RWPE2 (cell line): ENCODE measurements around the gene RNF121.

ENCODE experiments used
- ATAC-seq: fragments of 200-7000 bp; cut with Tn5 transposase; 3 replicates; pipeline ENCODE4 v1.9.1; 2021; ENCODE audit warnings: low read depth
- DNase-seq: peaks from one replicate; pipeline ENCODE4 v3.0.0-alpha.2; 2020; ENCODE audit warnings: low spot score
- H3K27ac ChIP-seq: fragments of 450-650 bp; 2 replicates; pipeline ENCODE4 v1.5.1; 2017; ENCODE audit warnings: mild to moderate bottlenecking; ENCODE audit not compliant: poor library complexity, severe bottlenecking
- H3K27me3 ChIP-seq: fragments of 250-450 bp; sonication (Bioruptor Pico); 2 replicates; pipeline ENCODE4 v1.5.1; 2021; ENCODE audit warnings: mild to moderate bottlenecking, moderate library complexity; ENCODE audit not compliant: insufficient read depth, poor library complexity, severe bottlenecking
- H3K36me3 ChIP-seq: fragments of 250-450 bp; sonication (Bioruptor Pico); 2 replicates; pipeline ENCODE4 v1.5.1; 2020; ENCODE audit warnings: low read depth, mild to moderate bottlenecking, moderate library complexity
- H3K4me1 ChIP-seq: fragments of 250-450 bp; sonication (Bioruptor Pico); 2 replicates; pipeline ENCODE4 v1.5.1; 2021; ENCODE audit warnings: mild to moderate bottlenecking, moderate library complexity; ENCODE audit not compliant: insufficient read depth, poor library complexity, severe bottlenecking
- H3K4me3 ChIP-seq: fragments of 250-450 bp; sonication (Bioruptor Pico); 2 replicates; pipeline ENCODE4 v1.5.1; 2021; ENCODE audit warnings: mild to moderate bottlenecking, moderate library complexity; ENCODE audit not compliant: severe bottlenecking
- H3K9me3 ChIP-seq: fragments of 250-450 bp; sonication (Bioruptor Pico); 2 replicates; pipeline ENCODE4 v1.5.1; 2021; ENCODE audit warnings: mild to moderate bottlenecking, moderate library complexity; ENCODE audit not compliant: severe bottlenecking
- TF ChIP-seq, protein P1 (sequence below): fragments of 450-650 bp; IDR thresholded peaks from one replicate; pipeline ENCODE4 v1.5.1; 2017; ENCODE audit warnings: mild to moderate bottlenecking, moderate library complexity; ENCODE audit not compliant: poor library complexity, severe bottlenecking

The RNF121 gene

DNA sequence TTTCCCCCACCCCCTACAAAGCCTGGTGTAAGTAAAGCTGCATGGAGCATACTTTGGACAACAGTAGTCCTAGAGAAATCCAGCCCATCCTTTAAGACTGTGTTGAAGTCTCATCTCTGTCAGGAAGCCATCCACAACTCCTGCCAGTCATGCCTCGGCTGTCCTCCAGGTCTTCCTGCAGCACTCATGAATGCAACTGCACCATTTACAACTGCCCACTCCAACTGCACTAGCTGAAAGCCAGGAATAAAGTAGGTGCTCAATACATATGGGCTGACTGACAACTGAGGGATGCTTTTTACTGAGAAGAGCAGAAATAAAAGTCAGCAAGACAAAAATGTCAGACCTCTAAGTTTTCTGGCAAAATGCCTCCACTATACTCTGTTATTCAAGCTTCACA is 97.2 kb downstream of the RNF121 start:
- ATAC-seq (no peak), DNase-seq (no peak)
- Histone ChIP-seq H3K4me3 (no peak overlapping the region), H3K27ac (peak overlapping the region; percentile 10), H3K27me3 (no peaks in the 10 kb centered on the region), H3K4me1 (no peaks in the 10 kb centered on the region), H3K36me3 (peaks cover 80% of the 10 kb centered on the region), H3K9me3 (no peaks in the 10 kb centered on the region)
- TF ChIP-seq, protein P1, sequence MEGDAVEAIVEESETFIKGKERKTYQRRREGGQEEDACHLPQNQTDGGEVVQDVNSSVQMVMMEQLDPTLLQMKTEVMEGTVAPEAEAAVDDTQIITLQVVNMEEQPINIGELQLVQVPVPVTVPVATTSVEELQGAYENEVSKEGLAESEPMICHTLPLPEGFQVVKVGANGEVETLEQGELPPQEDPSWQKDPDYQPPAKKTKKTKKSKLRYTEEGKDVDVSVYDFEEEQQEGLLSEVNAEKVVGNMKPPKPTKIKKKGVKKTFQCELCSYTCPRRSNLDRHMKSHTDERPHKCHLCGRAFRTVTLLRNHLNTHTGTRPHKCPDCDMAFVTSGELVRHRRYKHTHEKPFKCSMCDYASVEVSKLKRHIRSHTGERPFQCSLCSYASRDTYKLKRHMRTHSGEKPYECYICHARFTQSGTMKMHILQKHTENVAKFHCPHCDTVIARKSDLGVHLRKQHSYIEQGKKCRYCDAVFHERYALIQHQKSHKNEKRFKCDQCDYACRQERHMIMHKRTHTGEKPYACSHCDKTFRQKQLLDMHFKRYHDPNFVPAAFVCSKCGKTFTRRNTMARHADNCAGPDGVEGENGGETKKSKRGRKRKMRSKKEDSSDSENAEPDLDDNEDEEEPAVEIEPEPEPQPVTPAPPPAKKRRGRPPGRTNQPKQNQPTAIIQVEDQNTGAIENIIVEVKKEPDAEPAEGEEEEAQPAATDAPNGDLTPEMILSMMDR = no peak

DNA sequence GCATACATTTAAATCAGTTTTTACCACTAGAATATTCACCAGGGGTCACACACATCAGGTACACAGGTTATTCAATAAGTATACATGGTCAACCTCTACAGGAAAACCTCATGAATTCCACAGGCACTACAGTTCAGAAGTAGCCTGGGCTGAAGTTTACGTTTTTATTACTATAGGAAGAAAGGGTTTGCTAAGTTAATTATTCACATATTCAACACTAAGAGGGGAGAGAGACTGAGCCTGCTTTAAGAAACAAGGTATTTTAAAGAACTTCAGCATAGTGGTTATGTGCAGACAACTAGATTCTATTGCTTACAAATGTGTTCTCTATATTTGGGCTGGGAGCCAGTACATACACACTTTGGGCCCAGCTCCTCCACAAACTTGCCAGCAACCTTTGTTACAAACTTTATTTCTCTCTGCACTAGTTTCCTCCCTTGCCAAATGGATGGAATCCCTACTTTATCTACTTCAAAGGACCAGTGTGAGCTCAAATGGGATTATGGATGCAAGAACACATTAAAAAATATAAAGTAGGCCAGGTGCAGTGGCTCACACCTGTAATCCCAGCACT is 101.7 kb downstream of the RNF121 start:
- no peak overlapping the region for H3K27ac ChIP-seq
- H3K36me3 ChIP-seq = peaks cover 61% of the 10 kb centered on the region
- no peak for DNase-seq
- no peaks in the 10 kb centered on the region for H3K27me3 ChIP-seq
- TF ChIP-seq, protein P1 = no peak
- no peak for ATAC-seq
- no peaks in the 10 kb centered on the region for H3K9me3 ChIP-seq
- H3K4me3 ChIP-seq = no peak overlapping the region
- no peaks in the 10 kb centered on the region for H3K4me1 ChIP-seq

DNA sequence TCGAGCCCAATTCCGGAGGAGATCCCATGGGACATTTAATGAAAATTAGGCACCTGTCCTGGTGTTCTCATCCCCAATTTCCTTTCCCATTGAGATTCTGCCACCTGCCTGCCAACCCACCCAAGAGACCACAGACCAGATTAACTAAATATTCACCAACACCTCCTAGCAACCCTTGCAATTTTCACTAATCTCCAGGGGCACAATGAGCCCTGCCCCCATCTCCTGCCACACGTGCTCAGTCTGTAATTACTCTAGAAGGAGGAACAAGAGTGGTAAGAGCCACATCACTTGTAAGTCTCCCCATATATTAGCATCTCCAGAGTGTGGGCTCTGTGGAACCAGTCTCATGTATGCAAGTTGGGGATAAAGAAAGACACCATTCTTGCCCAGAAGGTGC is 107.8 kb downstream of the RNF121 start:
- TF ChIP-seq, protein P1 = no peak
- Histone ChIP-seq H3K4me3 (no peak overlapping the region), H3K4me1 (peaks cover 27% of the 10 kb centered on the region), H3K27me3 (no peaks in the 10 kb centered on the region), H3K36me3 (peaks cover 31% of the 10 kb centered on the region), H3K27ac (no peak overlapping the region), H3K9me3 (no peaks in the 10 kb centered on the region)
- no peak for ATAC-seq
- no peak for DNase-seq

DNA sequence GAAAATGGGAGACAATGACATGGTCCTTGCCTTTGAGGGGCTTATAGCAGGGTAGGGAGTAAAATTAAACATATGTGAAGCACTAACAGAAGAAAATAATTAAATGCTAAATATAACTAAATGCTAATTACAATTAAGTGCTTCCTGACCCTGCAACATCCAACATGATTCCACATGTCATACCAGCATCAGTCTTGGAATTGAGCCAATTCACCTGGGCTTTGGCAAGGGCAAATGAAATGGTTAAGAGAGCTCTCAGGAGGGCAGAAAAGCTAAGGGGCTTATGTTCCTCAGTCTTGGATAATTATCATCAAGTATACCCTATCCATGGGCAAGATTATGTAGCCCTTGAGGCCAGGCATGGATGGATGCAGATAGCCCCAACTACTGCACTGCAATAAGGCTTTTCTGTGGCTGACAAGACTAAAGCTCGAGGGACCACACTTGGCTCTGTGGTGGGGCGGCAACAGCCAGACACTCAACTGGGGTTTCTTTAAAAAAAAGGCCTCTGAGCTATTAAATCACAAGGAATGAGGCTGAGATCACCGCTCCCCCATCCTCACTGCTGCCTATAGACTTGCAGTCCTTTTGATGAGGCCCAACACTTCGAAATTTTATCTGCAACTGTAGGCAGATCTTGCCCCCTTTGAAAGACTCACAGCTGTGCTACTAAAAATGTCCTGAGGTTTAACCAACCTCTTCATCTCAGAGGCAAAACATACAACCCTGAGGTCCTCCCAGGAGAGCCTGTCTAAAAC is 108.9 kb downstream of the RNF121 start:
- Histone ChIP-seq H3K27ac (peak overlapping the region; percentile 84), H3K4me3 (no peak overlapping the region), H3K36me3 (peaks cover 31% of the 10 kb centered on the region), H3K9me3 (no peaks in the 10 kb centered on the region), H3K4me1 (peaks cover 37% of the 10 kb centered on the region), H3K27me3 (no peaks in the 10 kb centered on the region)
- TF ChIP-seq, protein P1 = no peak
- DNase-seq = no peak
- ATAC-seq = no peak

DNA sequence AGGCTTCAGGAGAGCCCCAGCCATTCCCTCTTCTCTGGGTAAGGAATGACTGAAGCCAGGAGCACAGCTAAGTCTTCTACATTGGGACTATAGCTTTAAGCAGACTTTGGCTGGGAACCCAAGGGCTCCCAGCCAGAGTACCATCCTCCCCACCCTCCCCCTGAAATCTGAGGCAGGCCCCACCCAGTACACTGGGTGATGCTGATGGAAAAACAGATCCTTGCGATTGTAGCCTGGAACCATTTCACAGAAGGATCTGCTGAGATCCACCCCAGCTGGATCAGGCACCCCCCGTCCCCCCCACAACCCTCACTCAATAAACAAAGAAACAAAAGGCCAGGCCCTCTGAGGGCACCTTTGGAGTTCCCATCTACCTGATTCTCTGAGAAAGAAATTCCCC is 109.6 kb downstream of the RNF121 start:
- Histone ChIP-seq H3K9me3 (no peaks in the 10 kb centered on the region), H3K4me3 (no peak overlapping the region), H3K27ac (peak overlapping the region; percentile 84), H3K4me1 (peaks cover 38% of the 10 kb centered on the region), H3K36me3 (peaks cover 30% of the 10 kb centered on the region), H3K27me3 (no peaks in the 10 kb centered on the region)
- TF ChIP-seq, protein P1 = no peak
- DNase-seq (no peak), ATAC-seq (peak; percentile 36)
